GM03348 (cell line): Measurements from ENCODE around the gene EXOC4.

Experiments
- DNase-seq: peaks from one replicate; pipeline ENCODE4 v3.0.0; 2012; ENCODE audit warnings: low spot score

Gene EXOC4

GRCh38 chr7:133573554-133574265, 320.8 kb downstream of the EXOC4 start:
- DNase-seq: no peak

- DNase-seq: peak; percentile 33
Measured at GRCh38 chr7:133575726-133576440, 323.0 kb downstream of the EXOC4 start.

GRCh38 chr7:133576612-133577168, 323.8 kb downstream of the EXOC4 start:
- no peak for DNase-seq

DNA sequence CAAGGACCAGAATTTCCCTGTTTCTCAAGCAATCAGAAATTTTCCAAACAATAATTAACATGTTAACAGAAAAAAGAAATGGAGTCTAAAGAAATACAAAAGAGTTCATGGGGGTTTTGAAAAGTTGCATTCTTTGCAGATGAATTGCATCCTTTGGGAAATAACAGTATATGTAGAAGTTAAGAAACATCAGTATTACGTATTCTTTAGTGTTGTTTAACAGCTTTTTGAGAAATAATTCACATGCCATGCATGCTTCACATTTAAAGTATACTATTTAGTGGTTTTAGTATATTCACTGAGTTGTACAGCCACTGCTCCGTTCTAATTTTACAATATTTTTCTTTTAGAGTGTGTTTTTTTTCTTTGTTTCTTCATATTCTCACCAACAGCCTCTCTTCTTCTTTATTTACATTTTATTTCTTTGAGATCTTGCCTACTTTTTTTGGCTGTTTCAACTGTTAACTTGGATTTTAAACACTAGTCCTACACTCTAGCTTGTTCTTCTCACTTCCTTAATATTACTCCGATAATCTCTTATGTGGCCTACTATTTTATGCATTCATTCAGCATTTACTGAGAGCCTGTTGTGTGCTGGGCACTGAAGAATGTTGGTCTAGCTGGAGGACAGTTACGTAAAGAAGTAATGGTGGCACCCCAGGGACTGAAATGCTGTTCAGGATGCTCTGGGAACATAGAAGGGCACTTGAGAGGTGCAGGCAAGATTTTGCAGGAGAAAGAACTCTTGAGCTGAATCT, 330.1 kb downstream of the EXOC4 start:
- DNase-seq: peak; percentile 74

DNA sequence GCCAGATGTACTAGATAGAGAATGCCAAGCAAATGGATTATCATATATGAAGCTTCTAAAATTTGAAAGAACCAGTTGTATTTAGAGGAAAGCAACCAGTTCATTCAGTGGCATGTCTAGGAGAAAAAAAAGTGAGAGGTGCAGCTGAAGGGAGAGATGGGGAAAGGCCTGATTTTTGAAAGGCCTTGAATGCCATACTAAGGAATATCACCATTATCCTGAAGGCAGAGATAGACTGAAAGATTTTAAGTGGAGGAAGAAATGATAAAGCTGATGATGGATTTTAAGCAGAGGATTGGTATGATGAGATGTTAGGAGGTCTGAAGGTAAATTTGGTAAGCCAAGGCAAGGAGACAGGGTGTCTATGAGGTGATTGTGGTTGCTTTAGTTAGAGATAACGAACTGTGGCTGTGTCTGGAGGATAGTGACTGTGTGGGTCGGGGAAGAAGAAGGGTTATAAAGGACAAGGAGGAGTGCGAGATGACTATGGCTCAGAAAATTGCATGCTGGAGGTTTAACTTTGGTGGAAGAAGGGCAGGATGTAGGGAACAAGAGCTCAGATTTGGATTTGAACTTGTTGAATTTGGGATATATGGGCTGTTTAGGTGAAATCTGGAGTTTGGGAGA, 330.8 kb downstream of the EXOC4 start:
- no peak for DNase-seq

- DNase-seq: no peak
Measured at GRCh38 chr7:133584956-133585668, 332.2 kb downstream of the EXOC4 start.

- no peak for DNase-seq
Measured at GRCh38 chr7:133586253-133586652, 333.4 kb downstream of the EXOC4 start.

DNA sequence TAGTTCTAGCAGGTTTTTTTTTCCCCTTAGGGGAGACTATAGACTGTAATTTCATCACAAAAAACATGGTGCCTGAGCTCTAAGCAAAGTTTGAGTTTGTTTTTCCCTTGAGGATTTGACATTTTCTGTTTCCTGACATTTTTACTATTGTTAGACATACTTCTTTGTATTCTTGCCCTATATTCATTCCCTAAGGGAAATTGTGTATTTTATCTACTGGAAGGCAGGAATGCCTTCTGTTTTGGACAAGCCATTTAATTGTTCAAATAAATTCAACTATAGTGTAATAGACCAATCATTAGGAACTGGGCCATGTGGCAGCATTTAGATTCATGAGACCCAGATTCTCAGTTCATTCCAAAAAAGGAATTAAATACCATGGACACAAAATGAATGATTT, 335.0 kb downstream of the EXOC4 start:
- no peak for DNase-seq

GRCh38 chr7:133590795-133591194, 337.9 kb downstream of the EXOC4 start:
- DNase-seq: no peak

- no peak for DNase-seq
Measured at GRCh38 chr7:133591704-133592340, 338.9 kb downstream of the EXOC4 start.

DNA sequence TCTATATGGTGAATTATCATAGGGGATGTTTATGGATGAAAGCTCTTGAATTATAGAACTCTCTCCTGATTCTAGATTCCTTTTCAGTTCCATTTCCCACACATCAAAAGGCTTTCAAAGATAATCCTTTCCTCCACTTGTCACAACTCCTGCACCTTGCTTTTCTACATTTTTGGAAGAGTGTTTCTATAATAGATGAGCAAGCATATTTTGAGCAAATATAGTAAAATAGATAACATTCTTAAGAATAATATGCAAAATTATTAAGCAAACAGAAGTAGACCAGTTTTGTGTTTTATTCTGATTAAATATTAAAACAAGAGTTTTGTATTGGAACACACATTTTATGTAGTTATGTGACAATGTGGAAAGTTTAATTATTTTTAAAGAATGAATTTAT, 340.7 kb downstream of the EXOC4 start:
- DNase-seq: no peak

- DNase-seq: no peak
Measured at GRCh38 chr7:133601617-133602016, 348.7 kb downstream of the EXOC4 start.

DNA sequence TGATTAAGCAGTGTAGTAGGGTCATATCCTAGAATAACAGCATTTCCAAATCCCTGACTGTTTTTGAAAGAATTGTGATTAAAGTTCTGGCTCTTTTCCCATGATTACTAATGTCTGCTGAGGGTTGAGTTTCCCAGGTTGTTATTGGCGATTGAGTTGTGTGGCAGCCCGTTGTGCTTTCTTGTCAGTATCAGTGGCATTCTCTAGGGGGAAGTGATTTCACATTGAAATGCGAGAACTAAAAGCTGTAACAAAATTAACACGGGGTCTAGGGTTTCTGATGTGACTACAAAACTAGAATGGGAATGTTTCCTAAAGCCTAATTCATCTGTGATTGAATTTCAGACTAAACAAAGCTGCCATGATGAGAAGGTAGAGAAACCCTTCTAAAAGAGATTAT, 349.4 kb downstream of the EXOC4 start:
- peak; percentile 31 for DNase-seq

GRCh38 chr7:133606991-133607390, 354.1 kb downstream of the EXOC4 start:
- DNase-seq: no peak

GRCh38 chr7:133609806-133610205, 356.9 kb downstream of the EXOC4 start:
- no peak for DNase-seq

GRCh38 chr7:133611955-133612354, 359.1 kb downstream of the EXOC4 start:
- no peak for DNase-seq

DNA sequence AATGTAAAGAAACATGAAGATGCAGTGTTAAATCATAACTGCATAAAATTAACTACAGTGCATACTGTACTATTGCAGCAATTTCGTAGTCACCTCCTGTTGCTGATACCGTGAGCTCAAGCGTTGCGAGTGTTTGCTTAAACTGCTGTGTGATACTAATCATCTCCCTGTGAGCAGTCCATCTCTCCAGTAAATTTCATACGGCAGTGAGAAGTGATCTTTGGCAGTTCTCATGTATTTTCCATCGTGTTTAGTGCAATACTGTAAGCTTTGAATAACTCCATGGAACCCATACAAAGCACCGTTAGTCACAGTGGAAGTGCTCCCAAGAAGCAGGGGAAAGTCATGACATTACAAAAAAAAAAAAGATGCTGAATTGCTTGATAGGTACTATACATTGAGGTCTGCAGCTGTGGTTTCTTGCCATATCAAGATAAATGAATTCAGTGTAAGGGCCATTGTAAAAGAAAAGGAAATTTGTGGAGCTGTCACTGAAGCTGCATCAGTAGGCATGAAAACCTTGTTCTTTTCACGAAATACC, 360.4 kb downstream of the EXOC4 start:
- no peak for DNase-seq

DNA sequence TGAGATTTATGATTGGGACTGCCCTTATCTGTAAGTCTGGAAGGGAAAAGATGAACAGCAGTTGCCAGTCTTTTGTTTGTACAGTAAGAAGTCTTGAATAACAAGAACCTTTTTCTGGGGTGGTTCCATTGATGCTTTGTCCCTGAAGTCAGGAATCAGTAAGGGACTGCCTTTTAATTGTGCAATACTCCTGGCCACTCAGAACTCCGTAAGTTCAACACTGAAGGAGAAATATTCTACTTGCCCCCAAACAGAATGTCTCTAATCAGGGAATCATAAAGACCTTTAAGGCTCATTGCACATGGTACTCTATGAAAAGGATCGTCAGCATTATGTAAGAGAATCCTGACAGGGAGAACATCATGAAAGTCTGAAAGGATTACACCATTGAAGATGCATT, 361.4 kb downstream of the EXOC4 start:
- DNase-seq: no peak

GRCh38 chr7:133618970-133619369, 366.1 kb downstream of the EXOC4 start:
- DNase-seq: no peak

DNA sequence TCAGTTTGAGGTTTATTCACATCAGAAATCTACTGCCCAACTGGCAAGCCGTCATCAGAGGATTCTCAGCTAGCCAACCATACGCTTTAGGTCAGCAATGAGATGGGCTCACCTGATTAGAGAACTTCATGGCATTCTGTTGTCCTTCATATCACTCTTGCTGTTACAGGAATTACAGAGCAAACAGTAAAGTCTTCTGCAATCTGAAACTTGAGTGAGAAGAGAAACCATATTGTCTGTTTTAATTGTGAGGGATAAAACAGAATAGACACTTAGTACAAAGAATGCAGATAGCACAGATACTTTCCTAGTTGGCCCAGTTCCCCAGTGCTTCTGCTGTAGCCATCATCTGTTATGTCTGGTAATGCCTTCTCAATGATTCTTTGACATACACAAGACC, 366.6 kb downstream of the EXOC4 start:
- no peak for DNase-seq

DNA sequence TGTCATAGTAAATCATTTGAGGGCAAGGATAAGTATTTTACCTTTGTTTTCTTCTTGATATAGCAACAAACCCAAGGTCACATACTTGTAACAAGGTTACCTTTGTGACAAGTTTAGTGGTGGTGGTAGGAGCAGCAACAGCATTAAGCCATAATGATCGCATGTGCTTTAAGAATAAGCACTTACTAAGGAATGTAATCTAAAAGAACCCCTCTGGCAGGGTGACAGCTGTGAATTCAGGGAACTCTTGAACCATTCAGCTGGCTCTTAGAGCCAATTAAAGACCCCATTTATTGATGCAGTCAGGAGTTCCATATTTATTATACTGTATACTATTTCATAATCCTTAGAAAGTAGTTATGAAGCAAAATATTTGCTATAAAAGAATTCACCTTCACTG, 370.8 kb downstream of the EXOC4 start:
- no peak for DNase-seq
